Measurements from ENCODE around the gene ATP5F1B. TPM values are rescaled to one million over a fixed set of nuclear protein-coding genes. Genes with fewer than 3 reads are reported as not detected.

ATP5F1B gene
- total RNA-seq, 4 donors from 2014 or later = 310 to 557 (median 431) TPM

DNA sequence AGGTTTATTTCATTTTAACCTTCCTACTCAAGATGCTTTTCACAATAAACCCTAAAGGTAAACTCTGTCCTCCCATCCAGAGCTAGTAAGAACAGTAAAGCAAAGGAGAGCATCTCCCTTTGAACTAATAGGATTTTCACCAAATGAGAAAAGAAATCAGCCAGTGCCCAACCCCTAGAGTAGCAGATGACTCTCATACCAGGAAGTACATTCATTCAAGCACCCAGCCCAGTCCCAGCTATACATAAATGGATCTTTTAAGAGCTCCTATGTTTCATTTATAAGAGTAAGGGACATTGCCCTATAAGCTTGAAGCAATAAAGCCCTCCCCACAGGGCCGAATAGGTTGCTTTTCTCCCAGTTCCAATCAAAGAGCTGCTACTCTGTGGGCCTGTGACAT lies 23.2 kb downstream of the ATP5F1B start:
- no peak for DNase-seq
- WGBS, 2 donors = 100% methylated on average over 1 of the region's 1 CpG
- no peak overlapping the region for H3K4me3 ChIP-seq (replicated peaks in 1 of 3)
- no peaks in the 10 kb centered on the region for H3K27me3 ChIP-seq
- peaks cover 3 to 10% of the 10 kb centered on the region in 2 donors for H3K36me3 ChIP-seq
- no peak overlapping the region for H3K27ac ChIP-seq
- peaks cover 9 to 23% of the 10 kb centered on the region in 2 donors for H3K4me1 ChIP-seq
- intact Hi-C loops (cut with DNase I) = no loop called here
- TF ChIP-seq, protein P1, sequence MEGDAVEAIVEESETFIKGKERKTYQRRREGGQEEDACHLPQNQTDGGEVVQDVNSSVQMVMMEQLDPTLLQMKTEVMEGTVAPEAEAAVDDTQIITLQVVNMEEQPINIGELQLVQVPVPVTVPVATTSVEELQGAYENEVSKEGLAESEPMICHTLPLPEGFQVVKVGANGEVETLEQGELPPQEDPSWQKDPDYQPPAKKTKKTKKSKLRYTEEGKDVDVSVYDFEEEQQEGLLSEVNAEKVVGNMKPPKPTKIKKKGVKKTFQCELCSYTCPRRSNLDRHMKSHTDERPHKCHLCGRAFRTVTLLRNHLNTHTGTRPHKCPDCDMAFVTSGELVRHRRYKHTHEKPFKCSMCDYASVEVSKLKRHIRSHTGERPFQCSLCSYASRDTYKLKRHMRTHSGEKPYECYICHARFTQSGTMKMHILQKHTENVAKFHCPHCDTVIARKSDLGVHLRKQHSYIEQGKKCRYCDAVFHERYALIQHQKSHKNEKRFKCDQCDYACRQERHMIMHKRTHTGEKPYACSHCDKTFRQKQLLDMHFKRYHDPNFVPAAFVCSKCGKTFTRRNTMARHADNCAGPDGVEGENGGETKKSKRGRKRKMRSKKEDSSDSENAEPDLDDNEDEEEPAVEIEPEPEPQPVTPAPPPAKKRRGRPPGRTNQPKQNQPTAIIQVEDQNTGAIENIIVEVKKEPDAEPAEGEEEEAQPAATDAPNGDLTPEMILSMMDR (IDR thresholded peaks at IDR 0.05) = no peak
- no peak for TF ChIP-seq POLR2A (IDR thresholded peaks at IDR 0.05)
- no peaks in the 10 kb centered on the region for H3K9me3 ChIP-seq

DNA sequence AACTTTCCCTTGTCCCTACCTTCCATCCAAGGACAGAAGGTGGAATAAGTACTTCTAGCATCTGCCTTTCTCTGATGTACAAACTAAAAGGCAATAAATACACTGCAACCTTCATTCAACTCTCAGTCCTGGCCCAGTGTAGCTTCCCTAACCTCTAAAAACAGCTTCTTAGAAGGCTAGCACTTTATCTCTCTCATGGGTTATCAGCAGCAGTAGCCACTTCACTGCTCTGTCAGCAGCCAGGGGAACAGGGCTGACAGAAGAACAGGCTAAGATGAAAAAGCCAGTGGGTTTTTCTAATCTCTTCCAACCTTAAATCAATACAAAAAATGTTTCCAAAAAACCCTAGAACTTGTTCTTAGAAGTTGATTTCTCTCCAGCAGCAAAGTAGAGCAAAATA lies 28.9 kb downstream of the ATP5F1B start:
- intact Hi-C loops (cut with DNase I) = no loop called here
- Histone ChIP-seq H3K9me3 (no peaks in the 10 kb centered on the region), H3K4me1 (no peaks in the 10 kb centered on the region), H3K27ac (no peak overlapping the region), H3K27me3 (no peaks in the 10 kb centered on the region), H3K36me3 (peaks cover 53 to 64% of the 10 kb centered on the region in 2 donors), H3K4me3 (replicated peaks in 1 of 3) (no peak overlapping the region)
- DNase-seq = no peak
- TF ChIP-seq, protein P1 (IDR thresholded peaks at IDR 0.05) = no peak
- no peak for TF ChIP-seq POLR2A (IDR thresholded peaks at IDR 0.05)

DNA sequence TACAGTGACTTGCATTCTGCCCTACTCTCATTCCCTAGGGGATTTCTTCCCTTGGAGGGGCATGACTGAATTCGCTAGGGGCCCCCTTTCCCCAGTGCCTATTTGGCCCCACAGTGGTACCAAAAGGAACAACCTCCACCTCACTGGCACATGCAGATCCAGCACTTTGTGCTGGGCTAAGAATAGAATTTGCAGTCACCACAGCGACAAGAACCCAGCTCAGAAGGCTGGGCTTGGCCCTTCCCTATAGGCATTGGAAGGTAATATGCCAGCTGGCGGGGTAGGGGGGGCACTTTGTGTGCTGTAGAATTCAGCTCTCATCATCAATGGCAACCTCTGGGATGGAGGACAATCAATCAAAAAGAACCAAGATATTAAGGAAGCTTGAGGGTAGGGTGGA lies 29.5 kb downstream of the ATP5F1B start:
- intact Hi-C loops (cut with DNase I) = no loop called here
- no peak for TF ChIP-seq POLR2A (IDR thresholded peaks at IDR 0.05)
- TF ChIP-seq, protein P1 (IDR thresholded peaks at IDR 0.05) = no peak
- Histone ChIP-seq H3K9me3 (no peaks in the 10 kb centered on the region), H3K36me3 (peaks cover 60 to 71% of the 10 kb centered on the region in 2 donors), H3K4me3 (replicated peaks in 1 of 3) (no peak overlapping the region), H3K4me1 (no peaks in the 10 kb centered on the region), H3K27me3 (no peaks in the 10 kb centered on the region), H3K27ac (no peak overlapping the region)
- 96 to 97% methylated on average over 3 of the region's 3 CpGs for WGBS, 2 donors
- no peak for DNase-seq

DNA sequence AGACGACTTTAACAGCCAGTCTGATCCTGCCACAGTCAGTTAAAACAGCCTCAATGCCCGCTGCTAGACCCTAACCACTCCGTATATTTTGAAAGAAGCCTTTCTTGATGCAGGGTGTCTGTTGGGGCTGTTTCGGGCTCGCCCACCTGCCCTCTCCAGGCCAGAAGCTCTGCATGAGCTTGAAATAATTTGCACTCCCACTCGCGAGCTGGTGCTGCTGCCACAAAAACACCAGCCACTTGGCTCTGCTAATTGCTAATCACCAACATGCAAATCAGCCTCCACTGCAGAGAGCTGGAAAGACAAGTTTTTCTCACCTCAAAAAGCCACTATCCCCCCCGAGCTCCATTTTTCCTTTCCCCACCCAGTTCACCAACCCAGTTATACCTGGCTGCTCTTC lies 31.2 kb downstream of the ATP5F1B start:
- H3K9me3 ChIP-seq = no peaks in the 10 kb centered on the region
- H3K4me1 ChIP-seq = no peaks in the 10 kb centered on the region
- WGBS, 2 donors = 91 to 92% methylated on average over 8 of the region's 8 CpGs
- H3K36me3 ChIP-seq = peaks cover 75 to 87% of the 10 kb centered on the region in 2 donors
- no peak overlapping the region for H3K27ac ChIP-seq
- intact Hi-C loops (cut with DNase I) = no loop called here
- H3K4me3 ChIP-seq (replicated peaks in 1 of 3) = no peak overlapping the region
- no peak for TF ChIP-seq POLR2A (IDR thresholded peaks at IDR 0.05)
- TF ChIP-seq, protein P1 (IDR thresholded peaks at IDR 0.05) = no peak
- no peak for DNase-seq
- H3K27me3 ChIP-seq = no peaks in the 10 kb centered on the region

DNA sequence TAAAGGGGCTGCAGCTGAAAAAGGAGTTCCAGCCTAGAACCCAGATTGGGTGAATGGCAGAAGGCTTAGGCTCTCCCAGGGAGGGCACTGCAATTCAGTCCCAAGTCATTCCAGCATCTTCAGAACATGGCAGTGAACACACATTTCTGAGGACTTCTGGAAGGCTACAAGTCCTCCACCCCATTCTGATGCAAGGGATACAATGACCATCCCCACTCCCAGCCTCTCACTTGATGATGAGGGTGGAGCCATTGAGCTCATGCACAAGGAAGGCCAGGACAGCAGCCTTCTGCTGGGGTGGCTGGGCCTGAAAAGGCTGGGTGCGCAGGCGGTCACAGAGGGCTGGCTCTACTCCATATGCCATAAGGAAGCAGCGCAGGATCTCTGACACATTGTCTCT lies 41.4 kb downstream of the ATP5F1B start:
- Histone ChIP-seq H3K4me1 (no peaks in the 10 kb centered on the region), H3K27ac (no peak overlapping the region), H3K27me3 (no peaks in the 10 kb centered on the region), H3K36me3 (peaks cover 97 to 99% of the 10 kb centered on the region in 2 donors), H3K9me3 (no peaks in the 10 kb centered on the region), H3K4me3 (replicated peaks in 1 of 3) (no peak overlapping the region)
- WGBS, 2 donors = 95 to 98% methylated on average over 3 of the region's 3 CpGs
- intact Hi-C loops (cut with DNase I) = no loop called here
- no peak for DNase-seq
- TF ChIP-seq, protein P1 (IDR thresholded peaks at IDR 0.05) = no peak
- no peak for TF ChIP-seq POLR2A (IDR thresholded peaks at IDR 0.05)
